B cell (primary cell): ENCODE measurements around the gene GRID2.

Experiments
- EZH2 ChIP-seq: IDR thresholded peaks from 2 replicates; pipeline ENCODE4 v1.6.1; 2012; ENCODE audit warnings: borderline replicate concordance, low read depth, mild to moderate bottlenecking, moderate library complexity, low read length; ENCODE audit not compliant: insufficient read depth, poor library complexity, severe bottlenecking
- TF ChIP-seq, protein P1 (sequence below): fragments of 200-600 bp; IDR thresholded peaks from one replicate; pipeline ENCODE4 v1.8.0; 2022; ENCODE audit warnings: antibody characterized with exemption, mild to moderate bottlenecking

GRCh38 chr4:93532234-93532633 lies 1228.5 kb downstream of the GRID2 start:
- TF ChIP-seq, protein P1, sequence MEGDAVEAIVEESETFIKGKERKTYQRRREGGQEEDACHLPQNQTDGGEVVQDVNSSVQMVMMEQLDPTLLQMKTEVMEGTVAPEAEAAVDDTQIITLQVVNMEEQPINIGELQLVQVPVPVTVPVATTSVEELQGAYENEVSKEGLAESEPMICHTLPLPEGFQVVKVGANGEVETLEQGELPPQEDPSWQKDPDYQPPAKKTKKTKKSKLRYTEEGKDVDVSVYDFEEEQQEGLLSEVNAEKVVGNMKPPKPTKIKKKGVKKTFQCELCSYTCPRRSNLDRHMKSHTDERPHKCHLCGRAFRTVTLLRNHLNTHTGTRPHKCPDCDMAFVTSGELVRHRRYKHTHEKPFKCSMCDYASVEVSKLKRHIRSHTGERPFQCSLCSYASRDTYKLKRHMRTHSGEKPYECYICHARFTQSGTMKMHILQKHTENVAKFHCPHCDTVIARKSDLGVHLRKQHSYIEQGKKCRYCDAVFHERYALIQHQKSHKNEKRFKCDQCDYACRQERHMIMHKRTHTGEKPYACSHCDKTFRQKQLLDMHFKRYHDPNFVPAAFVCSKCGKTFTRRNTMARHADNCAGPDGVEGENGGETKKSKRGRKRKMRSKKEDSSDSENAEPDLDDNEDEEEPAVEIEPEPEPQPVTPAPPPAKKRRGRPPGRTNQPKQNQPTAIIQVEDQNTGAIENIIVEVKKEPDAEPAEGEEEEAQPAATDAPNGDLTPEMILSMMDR = no peak
- no peak for TF ChIP-seq EZH2
